ENCODE results near the gene PLCXD3. TPM values are rescaled to one million over a fixed set of nuclear protein-coding genes. Genes with fewer than 3 reads are reported as not detected.

Gene PLCXD3
- total and polyA plus RNA-seq, 8 donors: 0.07 to 4.8 (median 0.12) TPM

GRCh38 chr5:41526699-41527098 lies 16.3 kb upstream of the PLCXD3 start:
- Histone ChIP-seq H3K4me3 (no peak overlapping the region), H3K27me3 (no peaks in the 10 kb centered on the region), H3K9me3 (peaks cover 0 to 16% of the 10 kb centered on the region in 2 donors), H3K27ac (no peak overlapping the region), H3K4me1 (no peaks in the 10 kb centered on the region), H3K36me3 (no peaks in the 10 kb centered on the region)
- DNase-seq (no peak), ATAC-seq (no peak)
- TF ChIP-seq CTCF (IDR thresholded peaks at IDR 0.05): no peak
- intact Hi-C loops (cut with DNase I): no loop called here

GRCh38 chr5:41524174-41524573 lies 13.8 kb upstream of the PLCXD3 start:
- Histone ChIP-seq H3K27ac (no peak overlapping the region), H3K27me3 (no peaks in the 10 kb centered on the region), H3K4me1 (no peaks in the 10 kb centered on the region), H3K4me3 (no peak overlapping the region), H3K36me3 (no peaks in the 10 kb centered on the region), H3K9me3 (peaks cover 0 to 16% of the 10 kb centered on the region in 2 donors)
- intact Hi-C loops (cut with DNase I): no loop called here
- ATAC-seq (no peak), DNase-seq (no peak)
- TF ChIP-seq CTCF (IDR thresholded peaks at IDR 0.05): no peak

- no peak for ATAC-seq
- intact Hi-C loops (cut with DNase I): no loop called here
Observed at GRCh38 chr5:41522193-41522786, 11.9 kb upstream of the PLCXD3 start.

GRCh38 chr5:41519801-41520200 lies 9.4 kb upstream of the PLCXD3 start:
- intact Hi-C loops (cut with DNase I): no loop called here
- Histone ChIP-seq H3K27ac (no peak overlapping the region), H3K9me3 (no peaks in the 10 kb centered on the region), H3K36me3 (no peaks in the 10 kb centered on the region), H3K27me3 (no peaks in the 10 kb centered on the region), H3K4me3 (no peak overlapping the region), H3K4me1 (no peaks in the 10 kb centered on the region)
- DNase-seq: peak in 1 of 4 donors; percentile 18
- TF ChIP-seq CTCF (IDR thresholded peaks at IDR 0.05): no peak
- no peak for ATAC-seq

More at GRCh38 chr5:41522193-41522786, 11.9 kb upstream of the PLCXD3 start:
- no peaks in the 10 kb centered on the region for H3K36me3 ChIP-seq
- no peak overlapping the region for H3K27ac ChIP-seq
- H3K4me1 ChIP-seq: no peaks in the 10 kb centered on the region
- H3K27me3 ChIP-seq: no peaks in the 10 kb centered on the region
- peaks cover 0 to under 1% of the 10 kb centered on the region in 2 donors for H3K9me3 ChIP-seq
- H3K4me3 ChIP-seq: no peak overlapping the region
- DNase-seq: no peak
- no peak for TF ChIP-seq CTCF (IDR thresholded peaks at IDR 0.05)

- DNase-seq (peak in 1 of 4 donors; percentile 14), ATAC-seq (no peak)
- Histone ChIP-seq H3K4me1 (no peaks in the 10 kb centered on the region), H3K27me3 (no peaks in the 10 kb centered on the region), H3K9me3 (no peaks in the 10 kb centered on the region), H3K4me3 (no peak overlapping the region), H3K27ac (no peak overlapping the region), H3K36me3 (no peaks in the 10 kb centered on the region)
- no peak for TF ChIP-seq CTCF (IDR thresholded peaks at IDR 0.05)
- intact Hi-C loops (cut with DNase I): no loop called here
Observed at GRCh38 chr5:41517909-41518308, 7.5 kb upstream of the PLCXD3 start.
